Measurements from ENCODE around the gene CATSPERZ.

The CATSPERZ gene

GRCh38 chr11:64342869-64343745 is 42.9 kb downstream of the CATSPERZ start:
- DNase-seq: no peak

- DNase-seq: no peak
Measured at GRCh38 chr11:64343767-64344559, 43.8 kb downstream of the CATSPERZ start.

DNA sequence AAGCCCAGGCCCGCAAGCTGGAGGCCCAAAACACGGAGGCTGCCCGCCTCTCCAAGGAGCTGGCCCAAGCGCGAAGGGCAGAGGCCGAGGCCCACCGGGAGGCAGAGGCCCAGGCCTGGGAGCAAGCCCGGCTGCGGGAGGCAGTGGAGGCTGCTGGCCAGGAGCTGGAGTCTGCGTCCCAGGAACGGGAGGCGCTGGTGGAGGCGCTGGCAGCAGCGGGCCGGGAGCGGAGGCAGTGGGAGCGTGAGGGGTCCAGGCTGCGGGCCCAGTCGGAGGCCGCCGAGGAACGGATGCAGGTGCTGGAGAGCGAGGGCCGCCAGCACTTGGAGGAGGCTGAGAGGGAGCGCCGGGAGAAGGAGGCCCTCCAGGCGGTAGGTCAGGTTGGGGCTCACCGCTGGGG is 44.6 kb downstream of the CATSPERZ start:
- DNase-seq: no peak

DNA sequence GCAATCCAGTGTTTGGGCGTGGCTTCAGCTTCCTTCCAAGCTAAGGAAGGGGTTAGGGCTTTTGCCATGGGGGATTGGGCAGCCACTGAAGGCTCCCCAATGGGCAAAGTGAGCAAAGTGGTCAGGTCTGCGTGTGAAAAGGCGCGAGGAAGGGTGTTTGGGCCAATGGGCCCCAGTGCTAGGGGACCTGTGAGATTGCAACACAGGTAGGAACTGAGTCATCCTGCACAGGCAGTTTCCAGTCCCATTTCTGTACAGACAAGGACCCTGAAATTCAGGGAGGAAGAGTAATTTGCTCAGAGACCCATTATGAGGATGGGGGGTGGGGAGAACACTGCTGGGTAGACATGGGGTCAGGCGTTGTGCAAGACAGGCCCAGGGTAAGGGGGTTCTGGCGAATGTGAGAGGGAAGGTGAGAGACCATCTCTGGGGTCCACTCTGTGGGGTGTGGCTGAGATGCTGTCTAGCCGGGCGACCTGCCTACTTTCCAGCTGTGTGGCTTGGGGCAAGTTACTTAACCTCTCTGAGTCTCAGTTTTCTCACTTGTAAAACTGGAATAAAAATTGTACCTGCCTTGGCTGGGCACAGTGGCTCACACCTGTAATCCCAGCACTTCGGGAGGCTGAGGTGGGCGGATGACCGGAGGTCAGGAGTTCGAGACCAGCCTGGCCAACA is 47.2 kb downstream of the CATSPERZ start:
- DNase-seq: no peak

DNA sequence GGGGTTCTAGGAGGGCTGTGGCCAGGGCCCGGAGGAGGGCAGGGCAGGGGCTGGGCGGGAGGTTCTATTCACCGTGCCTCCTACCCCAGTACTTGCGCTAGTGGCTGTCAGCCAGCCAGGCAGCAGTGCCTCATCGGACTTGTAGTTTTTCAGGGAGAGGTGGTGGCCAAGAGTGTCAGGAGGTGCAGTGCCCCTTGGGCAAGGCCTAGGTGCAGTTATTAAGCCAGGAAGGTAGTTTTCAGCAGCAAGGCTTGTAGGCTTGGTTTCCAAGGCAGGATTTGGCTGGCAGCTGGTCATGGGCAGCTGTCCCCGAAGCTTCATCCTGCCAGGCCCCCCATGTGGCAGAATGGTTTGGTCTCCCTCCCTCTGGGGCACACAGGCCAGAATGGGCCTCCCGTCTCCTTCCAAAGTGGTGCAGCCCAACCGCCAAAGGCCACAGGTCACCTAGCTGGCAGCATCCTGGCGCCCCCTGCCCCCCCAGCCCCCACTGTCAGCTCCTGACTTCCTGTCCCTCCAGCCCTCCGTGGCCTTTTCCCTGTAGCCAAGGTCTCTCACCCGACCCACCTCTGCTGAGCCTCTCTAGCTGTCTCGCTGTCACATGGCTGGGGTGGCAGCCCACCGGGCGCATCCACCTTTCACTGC is 48.3 kb downstream of the CATSPERZ start:
- no peak for DNase-seq

DNA sequence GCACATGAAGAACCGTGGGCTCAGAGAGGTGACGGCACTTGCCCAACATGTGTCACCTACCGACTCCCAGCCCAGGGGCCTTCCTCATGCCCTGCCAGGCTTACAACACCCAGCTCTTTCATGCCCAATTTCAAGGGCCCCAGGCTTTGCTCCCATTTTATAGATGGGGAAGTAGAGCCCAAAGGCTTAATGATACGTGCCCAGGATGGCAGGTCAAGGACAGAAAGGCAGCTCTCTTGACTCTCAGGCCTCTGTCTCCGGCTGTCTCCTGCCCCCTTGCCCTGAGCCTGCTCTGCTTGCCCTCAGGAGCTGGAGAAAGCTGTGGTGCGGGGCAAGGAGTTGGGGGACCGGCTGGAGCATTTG is 48.8 kb downstream of the CATSPERZ start:
- DNase-seq: no peak

- DNase-seq: no peak
Measured at GRCh38 chr11:64349404-64349803, 49.2 kb downstream of the CATSPERZ start.

- no peak for DNase-seq
Measured at GRCh38 chr11:64351136-64351631, 51.0 kb downstream of the CATSPERZ start.

DNA sequence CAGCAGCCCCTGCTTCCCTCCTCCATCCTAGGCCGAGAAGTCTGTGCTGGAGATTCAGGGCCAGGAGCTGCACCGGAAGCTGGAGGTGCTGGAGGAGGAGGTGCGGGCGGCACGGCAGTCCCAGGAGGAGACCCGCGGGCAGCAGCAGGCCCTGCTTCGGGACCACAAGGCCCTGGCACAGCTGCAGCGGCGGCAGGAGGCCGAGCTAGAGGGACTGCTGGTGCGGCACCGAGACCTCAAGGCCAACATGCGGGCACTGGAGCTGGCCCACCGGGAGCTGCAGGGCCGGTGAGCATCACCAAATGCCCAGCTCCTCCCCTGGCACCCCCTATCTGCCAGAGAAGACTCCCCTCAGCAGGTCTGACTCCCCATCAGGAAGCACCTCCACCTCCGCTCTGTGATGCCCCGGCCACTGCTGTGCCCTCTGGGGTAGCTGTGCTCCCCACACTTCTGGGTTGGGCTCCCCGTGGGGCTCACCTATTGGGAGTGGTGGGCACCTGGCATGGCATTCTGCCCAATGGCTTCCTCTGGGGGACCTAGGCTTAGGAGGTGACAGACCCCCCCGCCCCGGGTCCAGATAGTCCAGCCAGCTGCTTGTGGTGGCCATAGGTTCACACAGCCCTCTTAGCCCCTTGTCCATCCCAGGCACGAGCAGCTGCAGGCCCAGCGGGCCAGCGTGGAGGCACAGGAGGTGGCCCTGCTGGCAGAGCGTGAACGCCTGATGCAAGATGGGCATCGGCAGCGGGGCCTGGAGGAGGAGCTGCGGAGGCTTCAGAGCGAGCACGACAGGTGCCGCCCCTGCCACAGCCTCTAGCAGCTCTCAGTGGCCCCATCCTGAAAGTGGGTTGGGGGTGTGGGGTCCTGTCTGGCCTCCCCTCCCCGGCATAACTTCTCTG is 52.2 kb downstream of the CATSPERZ start:
- no peak for DNase-seq

GRCh38 chr11:64352995-64353714 is 53.0 kb downstream of the CATSPERZ start:
- DNase-seq: no peak

GRCh38 chr11:64353715-64354506 is 53.8 kb downstream of the CATSPERZ start:
- DNase-seq: no peak
